OCI-LY7 (cell line): ENCODE measurements around the gene GP1BB. TPM values are rescaled to one million over a fixed set of nuclear protein-coding genes. Genes with fewer than 3 reads are reported as not detected.

ENCODE experiments used
- BruUV-seq: library from RNA; stranded (reverse); fragments of 400-500 nt; replicated peaks from 2 replicates; lab custom pipeline; 2021; lab: Mats Ljungman, UMichigan
- CTCF ChIA-PET: fragments of 300-600 bp; sonication (Branson Sonifier 250); formaldehyde crosslinking; loops from one replicate; lab custom pipeline; 2022; ENCODE audit warnings: antibody characterized with exemption; ENCODE audit not compliant: unreplicated experiment; lab: Charles Lee
- POLR2A ChIA-PET: fragments of 300-600 bp; sonication (Branson Sonifier 250); formaldehyde crosslinking; loops from one replicate; lab custom pipeline; 2022; ENCODE audit warnings: antibody characterized with exemption; lab: Charles Lee
- DNase-seq: peaks from one replicate; pipeline ENCODE4 v3.0.0-alpha.2; 2015; ENCODE audit warnings: low spot score
- H2AFZ ChIP-seq: fragments of 200-600 bp; sonication (generic), shearing (Covaris generic); 2 replicates; pipeline ENCODE4 v1.6.1; 2014; ENCODE audit warnings: mild to moderate bottlenecking, antibody characterized with exemption, low read length, moderate library complexity
- H3K27ac ChIP-seq: fragments of 200-600 bp; sonication (generic); 2 replicates; pipeline ENCODE4 v1.5.1; 2014; ENCODE audit warnings: mixed run types, low read depth, mild to moderate bottlenecking, moderate library complexity, low read length, inconsistent platforms; ENCODE audit not compliant: poor library complexity, severe bottlenecking
- H3K36me3 ChIP-seq: fragments of 200-600 bp; sonication (generic); 2 replicates; pipeline ENCODE4 v1.6.1; 2014; ENCODE audit warnings: mild to moderate bottlenecking, antibody characterized with exemption, low read length, moderate library complexity, mixed read lengths; ENCODE audit not compliant: insufficient read depth
- H3K4me1 ChIP-seq: fragments of 200-600 bp; sonication (generic); 2 replicates; pipeline ENCODE4 v1.5.1; 2014; ENCODE audit warnings: mild to moderate bottlenecking, low read length; ENCODE audit not compliant: insufficient read depth, poor library complexity, severe bottlenecking
- H3K4me2 ChIP-seq: fragments of 200-600 bp; sonication (generic); 2 replicates; pipeline ENCODE4 v1.6.1; 2014; ENCODE audit warnings: mild to moderate bottlenecking, low read length
- H3K4me3 ChIP-seq: fragments of 200-600 bp; sonication (generic); 2 replicates; pipeline ENCODE4 v1.5.1; 2014; ENCODE audit warnings: mild to moderate bottlenecking, low read depth, low read length; ENCODE audit not compliant: poor library complexity, severe bottlenecking
- H3K79me2 ChIP-seq: fragments of 200-600 bp; sonication (generic); 2 replicates; pipeline ENCODE4 v1.6.1; 2016; ENCODE audit warnings: low read depth, mild to moderate bottlenecking, low read length, moderate library complexity, mixed read lengths; ENCODE audit not compliant: insufficient read depth
- H3K9me2 ChIP-seq: fragments of 200-600 bp; sonication (generic); 2 replicates; pipeline ENCODE4 v1.6.1; 2016; ENCODE audit warnings: mild to moderate bottlenecking, low read length, mixed read lengths; ENCODE audit not compliant: insufficient read depth
- H3K9me3 ChIP-seq: fragments of 200-600 bp; sonication (generic); 2 replicates; pipeline ENCODE4 v1.6.1; 2014; ENCODE audit warnings: mild to moderate bottlenecking, mixed run types, low read length, mixed read lengths
- H4K20me1 ChIP-seq: fragments of 200-600 bp; sonication (generic); 2 replicates; pipeline ENCODE4 v1.6.1; 2014; ENCODE audit warnings: mild to moderate bottlenecking, antibody characterized with exemption, low read length, moderate library complexity, mixed read lengths; ENCODE audit not compliant: insufficient read depth
- EZH2phosphoT487 ChIP-seq: fragments of 200-600 bp; sonication (generic); IDR thresholded peaks from 2 replicates; pipeline ENCODE4 v1.6.1; 2018; ENCODE audit warnings: low read depth, borderline replicate concordance, mild to moderate bottlenecking, mixed run types, antibody characterized with exemption, low read length, moderate library complexity, mixed read lengths
- intact Hi-C: fragments of 100-400 bp; cut with micrococcal nuclease; formaldehyde crosslinking; loops from one replicate; pipeline ENCODE4 v1.10.0; 2022; ENCODE audit not compliant: unreplicated experiment
- total RNA-seq, 2 experiments: library from RNA; depleted of rRNA in 1 of 2; stranded (reverse); fragments of >200 nt in 1 of 2; shearing (Covaris generic) in 1 of 2; gene quantifications; 2 replicates each; pipeline ENCODE4 v1.2.3, GENCODE V29; 2014 to 2022
- TF ChIP-seq, protein P1 (sequence below): fragments of 200-600 bp; sonication (generic); conservative IDR thresholded peaks from 2 replicates; pipeline ENCODE4 v1.5.1; 2014; ENCODE audit warnings: mild to moderate bottlenecking, antibody characterized with exemption, low read length, moderate library complexity, mixed read lengths

The GP1BB gene
- total RNA-seq, 2 experiments from 2014 or later, result not detected

DNA sequence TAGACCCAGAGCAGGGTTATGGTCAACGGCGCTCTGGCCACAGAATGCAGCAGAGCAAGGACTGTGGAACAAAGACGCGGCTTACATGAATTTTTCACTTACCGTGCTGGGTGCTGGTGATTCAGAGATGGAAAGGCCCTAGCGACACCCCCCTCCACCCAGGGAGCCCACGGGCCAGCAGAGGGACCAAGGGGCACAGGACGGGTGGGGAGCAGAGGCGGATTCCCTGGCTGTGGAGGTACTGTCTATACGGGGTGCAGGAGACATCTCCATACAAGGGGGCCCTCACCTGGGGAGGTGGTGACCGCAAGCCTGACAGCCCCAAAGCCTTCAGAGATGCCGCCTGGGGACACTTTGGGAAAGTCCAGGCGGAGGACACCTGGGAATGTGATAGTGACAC lies 10.1 kb upstream of the GP1BB start:
- no TSS peak for BruUV-seq
- TF ChIP-seq, protein P1, sequence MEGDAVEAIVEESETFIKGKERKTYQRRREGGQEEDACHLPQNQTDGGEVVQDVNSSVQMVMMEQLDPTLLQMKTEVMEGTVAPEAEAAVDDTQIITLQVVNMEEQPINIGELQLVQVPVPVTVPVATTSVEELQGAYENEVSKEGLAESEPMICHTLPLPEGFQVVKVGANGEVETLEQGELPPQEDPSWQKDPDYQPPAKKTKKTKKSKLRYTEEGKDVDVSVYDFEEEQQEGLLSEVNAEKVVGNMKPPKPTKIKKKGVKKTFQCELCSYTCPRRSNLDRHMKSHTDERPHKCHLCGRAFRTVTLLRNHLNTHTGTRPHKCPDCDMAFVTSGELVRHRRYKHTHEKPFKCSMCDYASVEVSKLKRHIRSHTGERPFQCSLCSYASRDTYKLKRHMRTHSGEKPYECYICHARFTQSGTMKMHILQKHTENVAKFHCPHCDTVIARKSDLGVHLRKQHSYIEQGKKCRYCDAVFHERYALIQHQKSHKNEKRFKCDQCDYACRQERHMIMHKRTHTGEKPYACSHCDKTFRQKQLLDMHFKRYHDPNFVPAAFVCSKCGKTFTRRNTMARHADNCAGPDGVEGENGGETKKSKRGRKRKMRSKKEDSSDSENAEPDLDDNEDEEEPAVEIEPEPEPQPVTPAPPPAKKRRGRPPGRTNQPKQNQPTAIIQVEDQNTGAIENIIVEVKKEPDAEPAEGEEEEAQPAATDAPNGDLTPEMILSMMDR, result no peak
- no peak for TF ChIP-seq EZH2phosphoT487
- intact Hi-C loops, result no loop called here
- H3K4me2 ChIP-seq, result no peak overlapping the region
- no peak overlapping the region for H3K4me3 ChIP-seq
- no peak overlapping the region for H2AFZ ChIP-seq
- H3K4me1 ChIP-seq, result no peaks in the 10 kb centered on the region
- no peaks in the 10 kb centered on the region for H3K36me3 ChIP-seq
- ChIA-PET CTCF (no interaction called here), POLR2A (no interaction called here)
- no peaks in the 10 kb centered on the region for H3K9me2 ChIP-seq
- no peak for DNase-seq
- H4K20me1 ChIP-seq, result no peaks in the 10 kb centered on the region
- no peaks in the 10 kb centered on the region for H3K79me2 ChIP-seq
- H3K9me3 ChIP-seq, result no peaks in the 10 kb centered on the region
- no peak overlapping the region for H3K27ac ChIP-seq

- intact Hi-C loops, result no loop called here
- Histone ChIP-seq H3K36me3 (no peaks in the 10 kb centered on the region), H3K27ac (no peak overlapping the region), H3K4me3 (no peak overlapping the region), H4K20me1 (no peaks in the 10 kb centered on the region), H3K4me2 (no peak overlapping the region), H3K79me2 (no peaks in the 10 kb centered on the region), H2AFZ (no peak overlapping the region), H3K9me3 (no peaks in the 10 kb centered on the region), H3K9me2 (no peaks in the 10 kb centered on the region), H3K4me1 (no peaks in the 10 kb centered on the region)
- ChIA-PET POLR2A (no interaction called here), CTCF (no interaction called here)
- DNase-seq, result no peak
- TF ChIP-seq, protein P1, result no peak
- no peak for TF ChIP-seq EZH2phosphoT487
- no TSS peak for BruUV-seq
Observed at GRCh38 chr22:19713650-19714311, 9.6 kb upstream of the GP1BB start.

DNA sequence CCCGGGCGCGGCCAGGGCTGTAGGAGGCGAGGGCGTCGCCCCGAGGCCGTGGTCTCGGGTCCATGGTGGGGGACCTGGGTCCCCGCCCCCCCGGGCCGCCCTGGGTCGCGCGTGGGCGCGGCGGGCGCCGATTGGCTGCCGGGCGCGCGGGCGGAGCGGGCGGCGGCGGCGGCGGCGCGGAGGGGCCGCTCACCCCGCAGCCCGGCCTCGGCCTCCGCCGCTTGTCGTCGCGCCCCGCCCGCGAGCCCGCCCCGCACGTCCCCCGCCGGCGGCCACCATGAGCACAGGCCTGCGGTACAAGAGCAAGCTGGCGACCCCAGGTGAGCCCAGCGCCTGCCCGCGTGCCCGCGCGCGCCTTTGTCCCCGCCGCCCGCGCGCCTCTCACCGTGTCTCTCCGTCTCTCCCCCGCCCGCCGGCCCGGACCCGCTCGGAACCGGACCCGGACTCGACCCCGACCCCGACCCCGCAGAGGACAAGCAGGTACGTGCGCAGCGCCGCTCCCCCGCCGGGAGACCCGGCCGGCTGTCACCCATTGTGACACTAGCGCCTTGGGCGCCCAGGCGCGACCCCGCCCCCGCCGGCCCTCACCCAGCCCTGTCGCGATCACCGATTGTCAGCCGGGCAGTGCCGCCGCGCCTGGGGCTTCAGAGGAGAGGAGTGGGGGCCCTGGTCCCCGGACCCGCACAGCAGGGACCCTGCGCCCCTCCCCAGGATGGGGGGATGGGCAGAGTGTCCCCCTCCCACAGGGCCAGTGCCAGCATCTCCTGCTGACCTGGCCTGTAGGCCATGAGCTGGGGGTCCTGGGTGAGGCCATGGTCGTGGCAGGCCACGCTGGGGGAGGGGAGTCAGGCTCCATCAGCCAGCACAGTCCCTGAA lies 8.8 kb upstream of the GP1BB start, which contains the start of gene SEPTIN5:
SEPTIN5 (plus strand) TSS at position 192 of the 876 bp plus-strand sequence; CDS start at position 278, 86 bp downstream.
- Histone ChIP-seq H3K36me3 (no peaks in the 10 kb centered on the region), H3K4me3 (no peak within 1 kb of the TSS), H2AFZ (no peak within 1 kb of the TSS), H3K79me2 (no peaks in the 10 kb centered on the region), H3K4me2 (peak within 1 kb of the TSS; percentile 29; the same call in 1 of the 2 replicates), H3K9me2 (no peaks in the 10 kb centered on the region), H3K4me1 (no peaks in the 10 kb centered on the region), H3K27ac (no peak within 1 kb of the TSS), H3K9me3 (no peaks in the 10 kb centered on the region), H4K20me1 (no peaks in the 10 kb centered on the region)
- DNase-seq, result no peak
- BruUV-seq, result no TSS peak
- POLR2A ChIA-PET, result no interaction called here
- TF ChIP-seq, protein P1, result no peak
- TF ChIP-seq EZH2phosphoT487, result no peak
- intact Hi-C loops, result no loop called here
- CTCF ChIA-PET, result no interaction called here
